Parathyroid adenoma (tissue), 2 donors: Measurements from ENCODE around the gene ZNRD2.

Experiments
- H2AFZ ChIP-seq: fragments of 300-600 bp; sonication (generic); one replicate; pipeline ENCODE4 v1.7.0; 2017; ENCODE audit warnings: antibody characterized with exemption, mild to moderate bottlenecking
- H3K27ac ChIP-seq: fragments of 300-600 bp; sonication (generic); one replicate; pipeline ENCODE4 v1.7.0; 2017
- H3K27me3 ChIP-seq: fragments of 300-600 bp; sonication (generic); one replicate; pipeline ENCODE4 v1.7.0; 2017; ENCODE audit warnings: low read length; ENCODE audit not compliant: control insufficient read depth, insufficient read depth
- H3K36me3 ChIP-seq: fragments of 300-600 bp; sonication (generic); one replicate; pipeline ENCODE4 v1.7.0; 2017; ENCODE audit warnings: low read length; ENCODE audit not compliant: control insufficient read depth, insufficient read depth
- H3K4me1 ChIP-seq: fragments of 300-600 bp; sonication (generic); one replicate; pipeline ENCODE4 v1.7.0; 2017; ENCODE audit warnings: control low read depth
- H3K4me2 ChIP-seq: fragments of 300-600 bp; sonication (generic); one replicate; pipeline ENCODE4 v1.7.0; 2017; ENCODE audit warnings: low read length
- H3K4me3 ChIP-seq: fragments of 300-600 bp; sonication (generic); one replicate; pipeline ENCODE4 v1.7.0; 2017; ENCODE audit warnings: low read depth, low read length
- H3K79me2 ChIP-seq: fragments of 300-600 bp; sonication (generic); one replicate; pipeline ENCODE4 v1.7.0; 2017; ENCODE audit warnings: control low read depth
- H3K9ac ChIP-seq: fragments of 300-600 bp; sonication (generic); one replicate; pipeline ENCODE4 v1.7.0; 2017; ENCODE audit warnings: mild to moderate bottlenecking
- H3K9me3 ChIP-seq: fragments of 300-600 bp; sonication (generic); one replicate; pipeline ENCODE4 v1.7.0; 2017; ENCODE audit warnings: low read length; ENCODE audit not compliant: control insufficient read depth
- CTCF ChIP-seq: fragments of 300-600 bp; sonication (generic); IDR thresholded peaks from one replicate; pipeline ENCODE4 v1.7.0; 2017; ENCODE audit warnings: antibody characterized with exemption, mild to moderate bottlenecking
- donor health status: primary hyperparathyroidism.

The ZNRD2 gene

DNA sequence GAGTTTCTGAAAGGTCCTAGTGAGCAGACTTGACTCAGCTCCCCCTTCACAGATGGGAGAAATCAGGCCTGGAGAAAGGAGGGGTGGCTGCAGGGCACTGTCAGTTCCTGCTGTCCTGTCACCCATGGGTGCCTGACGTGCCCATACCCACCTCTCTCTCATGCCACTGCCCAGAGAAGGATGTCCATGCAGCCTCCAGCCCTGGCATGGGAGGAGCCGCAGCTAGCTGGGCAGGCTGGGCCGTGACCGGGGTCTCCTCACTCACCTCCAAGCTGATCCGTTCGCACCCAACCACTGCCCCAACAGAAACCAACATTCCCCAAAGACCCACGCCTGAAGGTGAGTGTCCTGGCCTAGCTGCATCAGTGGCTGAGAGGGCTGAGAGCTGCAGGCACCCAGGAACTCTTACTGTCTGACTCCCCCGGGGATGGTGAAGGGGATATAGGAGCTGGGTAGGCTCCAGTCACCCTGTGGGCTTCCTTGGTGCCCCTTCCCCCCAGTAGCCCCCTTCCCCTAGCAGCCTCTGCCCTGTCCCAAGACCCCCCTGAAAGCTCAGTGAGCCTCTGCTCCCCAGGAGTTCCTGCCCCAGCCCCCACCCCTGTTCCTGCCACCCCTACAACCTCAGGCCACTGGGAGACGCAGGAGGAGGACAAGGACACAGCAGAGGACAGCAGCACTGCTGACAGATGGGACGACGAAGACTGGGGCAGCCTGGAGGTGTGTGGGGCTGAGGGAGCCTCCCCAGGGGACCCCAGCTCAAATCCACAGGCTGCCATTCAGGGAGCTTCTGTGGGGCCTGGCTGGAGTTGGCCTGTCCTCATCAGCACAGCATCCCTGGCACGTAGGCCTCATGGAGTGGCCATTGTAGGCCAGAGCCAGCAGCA, 33.6 kb upstream of the ZNRD2 start:
- Histone ChIP-seq H3K4me2 (no peak overlapping the region), H3K79me2 (no peaks in the 10 kb centered on the region), H3K27ac (no peak overlapping the region), H3K9me3 (no peaks in the 10 kb centered on the region), H3K36me3 (no peaks in the 10 kb centered on the region), H2AFZ (no peak overlapping the region), H3K4me1 (no peaks in the 10 kb centered on the region), H3K9ac (no peak overlapping the region), H3K4me3 (no peak overlapping the region), H3K27me3 (no peaks in the 10 kb centered on the region)
- no peak for TF ChIP-seq CTCF

- H3K4me2 ChIP-seq = no peak overlapping the region
- H3K79me2 ChIP-seq = no peaks in the 10 kb centered on the region
- H3K9me3 ChIP-seq = no peaks in the 10 kb centered on the region
- H3K4me3 ChIP-seq = no peak overlapping the region
- no peak for TF ChIP-seq CTCF
- no peak overlapping the region for H3K27ac ChIP-seq
- no peaks in the 10 kb centered on the region for H3K4me1 ChIP-seq
- H2AFZ ChIP-seq = no peak overlapping the region
- H3K9ac ChIP-seq = no peak overlapping the region
- H3K36me3 ChIP-seq = no peaks in the 10 kb centered on the region
- no peaks in the 10 kb centered on the region for H3K27me3 ChIP-seq
Measured at GRCh38 chr11:65537296-65537597, 33.0 kb upstream of the ZNRD2 start.

- no peak overlapping the region for H3K4me2 ChIP-seq
- no peaks in the 10 kb centered on the region for H3K27me3 ChIP-seq
- H3K4me1 ChIP-seq = no peaks in the 10 kb centered on the region
- H3K36me3 ChIP-seq = no peaks in the 10 kb centered on the region
- no peaks in the 10 kb centered on the region for H3K9me3 ChIP-seq
- no peaks in the 10 kb centered on the region for H3K79me2 ChIP-seq
- TF ChIP-seq CTCF = no peak
- no peak overlapping the region for H3K9ac ChIP-seq
- H2AFZ ChIP-seq = no peak overlapping the region
- H3K4me3 ChIP-seq = no peak overlapping the region
- no peak overlapping the region for H3K27ac ChIP-seq
Measured at GRCh38 chr11:65537620-65538231, 32.6 kb upstream of the ZNRD2 start.

GRCh38 chr11:65538232-65538914, 31.9 kb upstream of the ZNRD2 start:
- Histone ChIP-seq H3K9me3 (no peaks in the 10 kb centered on the region), H3K4me1 (no peaks in the 10 kb centered on the region), H2AFZ (no peak overlapping the region), H3K4me3 (no peak overlapping the region), H3K4me2 (no peak overlapping the region), H3K9ac (no peak overlapping the region), H3K36me3 (no peaks in the 10 kb centered on the region), H3K27me3 (no peaks in the 10 kb centered on the region), H3K79me2 (no peaks in the 10 kb centered on the region), H3K27ac (no peak overlapping the region)
- no peak for TF ChIP-seq CTCF
